ENCODE results near the gene MARCKS.
A peak's percentile ranks its signal among the peaks of the same experiment; 100 is the strongest.
"Not testable (repeated sequence)": the region's sequence is repeated elsewhere in the genome, so short reads cannot be mapped to it uniquely, and the experiment has no call there.

The MARCKS gene

GRCh38 chr6:113907102-113907815 is 50.1 kb downstream of the MARCKS start:
- TF ChIP-seq CTCF (conservative IDR thresholded peaks at IDR 0.05; ENCODE audit: control insufficient read depth, insufficient read depth, low read depth, low read length) = no peak
- H3K4me3 ChIP-seq (ENCODE audit: control insufficient read depth, low read depth, low read length) = no peak overlapping the region
- no peak for DNase-seq (ENCODE audit: low read depth)

DNA sequence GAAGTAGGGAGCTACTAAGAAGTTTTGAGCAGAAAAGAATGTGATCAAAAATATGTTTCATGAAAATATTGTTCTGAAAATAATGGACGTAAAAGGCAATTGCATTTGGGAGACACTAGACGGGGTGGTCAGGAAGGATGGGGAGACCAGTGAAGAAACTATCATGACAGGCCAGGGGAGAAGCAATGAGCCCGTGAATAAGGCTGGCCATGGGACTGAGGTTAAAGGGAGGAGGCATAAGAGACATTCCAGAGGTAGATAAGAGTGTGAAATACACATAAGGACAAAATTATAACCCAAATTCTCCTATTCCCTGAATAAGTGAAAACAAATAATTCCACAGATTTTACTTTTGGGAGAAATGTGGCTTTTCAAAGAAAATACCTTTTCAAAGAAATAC is 51.7 kb downstream of the MARCKS start:
- no peak for DNase-seq (ENCODE audit: low read depth)
- no peak overlapping the region for H3K4me3 ChIP-seq (ENCODE audit: control insufficient read depth, low read depth, low read length)
- TF ChIP-seq CTCF (conservative IDR thresholded peaks at IDR 0.05; ENCODE audit: control insufficient read depth, insufficient read depth, low read depth, low read length) = no peak

DNA sequence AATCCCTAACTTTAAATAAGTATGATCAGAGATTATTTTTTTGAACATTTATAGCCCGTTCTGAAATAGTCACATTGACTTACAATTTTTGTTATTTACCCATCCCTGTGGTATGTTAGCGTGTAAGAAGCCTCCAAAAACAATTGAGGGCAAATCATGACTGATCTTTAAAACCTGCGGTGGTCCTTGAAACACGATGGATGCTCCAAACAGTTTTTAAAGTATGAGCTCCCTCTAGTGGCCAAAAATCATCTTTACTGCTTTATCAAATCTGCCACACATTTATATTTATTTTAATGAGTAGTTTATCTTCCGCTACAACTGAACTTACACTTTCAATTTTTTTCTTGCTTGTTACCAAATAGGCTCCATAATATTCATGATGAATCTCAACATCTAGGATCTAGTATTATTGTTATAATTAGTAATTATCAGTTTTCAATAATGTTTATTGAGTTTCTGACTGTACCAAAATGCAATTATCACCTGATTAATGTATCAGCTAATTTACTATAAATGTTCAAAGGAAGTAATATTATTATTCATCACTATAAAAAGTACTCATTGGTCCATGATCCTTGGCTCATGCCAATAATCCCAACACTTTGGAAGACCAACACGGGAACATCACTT is 52.2 kb downstream of the MARCKS start:
- no peak overlapping the region for H3K4me3 ChIP-seq (ENCODE audit: control insufficient read depth, low read depth, low read length)
- peak; percentile 74 for DNase-seq (ENCODE audit: low read depth)
- peak; percentile 53 for TF ChIP-seq CTCF (conservative IDR thresholded peaks at IDR 0.05; ENCODE audit: control insufficient read depth, insufficient read depth, low read depth, low read length)

DNA sequence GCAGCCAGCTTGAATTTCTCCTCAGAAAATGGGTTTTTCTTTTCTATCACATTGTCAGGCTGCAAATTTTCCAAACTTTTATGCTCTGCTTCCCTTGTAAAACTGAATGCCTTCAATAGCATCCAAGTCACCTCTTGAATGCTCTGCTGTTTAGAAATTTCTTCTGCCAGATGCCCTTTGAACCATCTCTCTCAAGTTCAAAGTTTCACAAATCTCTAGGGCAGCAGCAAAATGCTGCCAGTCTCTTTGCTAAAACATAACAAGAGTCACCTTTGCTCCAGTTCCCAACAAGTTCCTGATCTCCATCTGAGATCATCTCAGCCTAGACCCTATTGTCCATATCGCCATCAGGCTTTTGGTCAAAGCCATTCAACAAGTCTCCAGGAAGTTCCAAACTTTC is 53.1 kb downstream of the MARCKS start:
- H3K4me3 ChIP-seq (ENCODE audit: control insufficient read depth, low read depth, low read length); DNase-seq (ENCODE audit: low read depth): not testable (repeated sequence)

Data from fibroblast of mammary gland (primary cell).